Measurements from ENCODE around the gene FAIM2. TPM values are rescaled to one million over a fixed set of nuclear protein-coding genes. Genes with fewer than 3 reads are reported as not detected.

FAIM2 gene
- total and polyA plus RNA-seq, 9 of the 15 experiments (the other 6 are each of a cell fraction or from before 2014, with no cell fraction given): 0.01 to 0.10 TPM; not detected in 7

DNA sequence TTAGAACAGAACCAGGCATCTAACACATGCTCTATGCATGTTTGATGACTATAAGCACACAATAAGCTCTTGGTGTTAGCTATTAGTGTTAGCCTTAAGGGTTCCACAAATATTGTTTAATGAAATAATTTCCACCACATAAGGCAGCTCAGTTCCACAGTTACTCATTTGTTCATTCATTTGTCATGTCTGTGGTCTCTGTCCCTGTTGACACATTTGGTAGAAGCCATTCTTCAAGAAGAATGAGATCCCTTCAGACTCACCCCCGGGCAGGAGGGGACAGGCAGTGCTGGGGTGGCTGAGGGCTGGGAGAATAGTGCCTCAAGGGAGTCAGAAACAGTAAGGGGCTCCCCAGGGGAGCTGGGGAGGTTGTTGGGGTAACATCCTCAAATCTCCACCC is 3.7 kb upstream of the FAIM2 start (continued):
- TF ChIP-seq, protein P1, sequence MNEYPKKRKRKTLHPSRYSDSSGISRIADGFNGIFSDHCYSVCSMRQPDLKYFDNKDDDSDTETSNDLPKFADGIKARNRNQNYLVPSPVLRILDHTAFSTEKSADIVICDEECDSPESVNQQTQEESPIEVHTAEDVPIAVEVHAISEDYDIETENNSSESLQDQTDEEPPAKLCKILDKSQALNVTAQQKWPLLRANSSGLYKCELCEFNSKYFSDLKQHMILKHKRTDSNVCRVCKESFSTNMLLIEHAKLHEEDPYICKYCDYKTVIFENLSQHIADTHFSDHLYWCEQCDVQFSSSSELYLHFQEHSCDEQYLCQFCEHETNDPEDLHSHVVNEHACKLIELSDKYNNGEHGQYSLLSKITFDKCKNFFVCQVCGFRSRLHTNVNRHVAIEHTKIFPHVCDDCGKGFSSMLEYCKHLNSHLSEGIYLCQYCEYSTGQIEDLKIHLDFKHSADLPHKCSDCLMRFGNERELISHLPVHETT (CRISPR knock-in tag; conservative IDR thresholded peaks at IDR 0.05 in 1 of 2, IDR thresholded peaks at IDR 0.05 in 1 of 2): no peak
- TF ChIP-seq, protein P2, sequence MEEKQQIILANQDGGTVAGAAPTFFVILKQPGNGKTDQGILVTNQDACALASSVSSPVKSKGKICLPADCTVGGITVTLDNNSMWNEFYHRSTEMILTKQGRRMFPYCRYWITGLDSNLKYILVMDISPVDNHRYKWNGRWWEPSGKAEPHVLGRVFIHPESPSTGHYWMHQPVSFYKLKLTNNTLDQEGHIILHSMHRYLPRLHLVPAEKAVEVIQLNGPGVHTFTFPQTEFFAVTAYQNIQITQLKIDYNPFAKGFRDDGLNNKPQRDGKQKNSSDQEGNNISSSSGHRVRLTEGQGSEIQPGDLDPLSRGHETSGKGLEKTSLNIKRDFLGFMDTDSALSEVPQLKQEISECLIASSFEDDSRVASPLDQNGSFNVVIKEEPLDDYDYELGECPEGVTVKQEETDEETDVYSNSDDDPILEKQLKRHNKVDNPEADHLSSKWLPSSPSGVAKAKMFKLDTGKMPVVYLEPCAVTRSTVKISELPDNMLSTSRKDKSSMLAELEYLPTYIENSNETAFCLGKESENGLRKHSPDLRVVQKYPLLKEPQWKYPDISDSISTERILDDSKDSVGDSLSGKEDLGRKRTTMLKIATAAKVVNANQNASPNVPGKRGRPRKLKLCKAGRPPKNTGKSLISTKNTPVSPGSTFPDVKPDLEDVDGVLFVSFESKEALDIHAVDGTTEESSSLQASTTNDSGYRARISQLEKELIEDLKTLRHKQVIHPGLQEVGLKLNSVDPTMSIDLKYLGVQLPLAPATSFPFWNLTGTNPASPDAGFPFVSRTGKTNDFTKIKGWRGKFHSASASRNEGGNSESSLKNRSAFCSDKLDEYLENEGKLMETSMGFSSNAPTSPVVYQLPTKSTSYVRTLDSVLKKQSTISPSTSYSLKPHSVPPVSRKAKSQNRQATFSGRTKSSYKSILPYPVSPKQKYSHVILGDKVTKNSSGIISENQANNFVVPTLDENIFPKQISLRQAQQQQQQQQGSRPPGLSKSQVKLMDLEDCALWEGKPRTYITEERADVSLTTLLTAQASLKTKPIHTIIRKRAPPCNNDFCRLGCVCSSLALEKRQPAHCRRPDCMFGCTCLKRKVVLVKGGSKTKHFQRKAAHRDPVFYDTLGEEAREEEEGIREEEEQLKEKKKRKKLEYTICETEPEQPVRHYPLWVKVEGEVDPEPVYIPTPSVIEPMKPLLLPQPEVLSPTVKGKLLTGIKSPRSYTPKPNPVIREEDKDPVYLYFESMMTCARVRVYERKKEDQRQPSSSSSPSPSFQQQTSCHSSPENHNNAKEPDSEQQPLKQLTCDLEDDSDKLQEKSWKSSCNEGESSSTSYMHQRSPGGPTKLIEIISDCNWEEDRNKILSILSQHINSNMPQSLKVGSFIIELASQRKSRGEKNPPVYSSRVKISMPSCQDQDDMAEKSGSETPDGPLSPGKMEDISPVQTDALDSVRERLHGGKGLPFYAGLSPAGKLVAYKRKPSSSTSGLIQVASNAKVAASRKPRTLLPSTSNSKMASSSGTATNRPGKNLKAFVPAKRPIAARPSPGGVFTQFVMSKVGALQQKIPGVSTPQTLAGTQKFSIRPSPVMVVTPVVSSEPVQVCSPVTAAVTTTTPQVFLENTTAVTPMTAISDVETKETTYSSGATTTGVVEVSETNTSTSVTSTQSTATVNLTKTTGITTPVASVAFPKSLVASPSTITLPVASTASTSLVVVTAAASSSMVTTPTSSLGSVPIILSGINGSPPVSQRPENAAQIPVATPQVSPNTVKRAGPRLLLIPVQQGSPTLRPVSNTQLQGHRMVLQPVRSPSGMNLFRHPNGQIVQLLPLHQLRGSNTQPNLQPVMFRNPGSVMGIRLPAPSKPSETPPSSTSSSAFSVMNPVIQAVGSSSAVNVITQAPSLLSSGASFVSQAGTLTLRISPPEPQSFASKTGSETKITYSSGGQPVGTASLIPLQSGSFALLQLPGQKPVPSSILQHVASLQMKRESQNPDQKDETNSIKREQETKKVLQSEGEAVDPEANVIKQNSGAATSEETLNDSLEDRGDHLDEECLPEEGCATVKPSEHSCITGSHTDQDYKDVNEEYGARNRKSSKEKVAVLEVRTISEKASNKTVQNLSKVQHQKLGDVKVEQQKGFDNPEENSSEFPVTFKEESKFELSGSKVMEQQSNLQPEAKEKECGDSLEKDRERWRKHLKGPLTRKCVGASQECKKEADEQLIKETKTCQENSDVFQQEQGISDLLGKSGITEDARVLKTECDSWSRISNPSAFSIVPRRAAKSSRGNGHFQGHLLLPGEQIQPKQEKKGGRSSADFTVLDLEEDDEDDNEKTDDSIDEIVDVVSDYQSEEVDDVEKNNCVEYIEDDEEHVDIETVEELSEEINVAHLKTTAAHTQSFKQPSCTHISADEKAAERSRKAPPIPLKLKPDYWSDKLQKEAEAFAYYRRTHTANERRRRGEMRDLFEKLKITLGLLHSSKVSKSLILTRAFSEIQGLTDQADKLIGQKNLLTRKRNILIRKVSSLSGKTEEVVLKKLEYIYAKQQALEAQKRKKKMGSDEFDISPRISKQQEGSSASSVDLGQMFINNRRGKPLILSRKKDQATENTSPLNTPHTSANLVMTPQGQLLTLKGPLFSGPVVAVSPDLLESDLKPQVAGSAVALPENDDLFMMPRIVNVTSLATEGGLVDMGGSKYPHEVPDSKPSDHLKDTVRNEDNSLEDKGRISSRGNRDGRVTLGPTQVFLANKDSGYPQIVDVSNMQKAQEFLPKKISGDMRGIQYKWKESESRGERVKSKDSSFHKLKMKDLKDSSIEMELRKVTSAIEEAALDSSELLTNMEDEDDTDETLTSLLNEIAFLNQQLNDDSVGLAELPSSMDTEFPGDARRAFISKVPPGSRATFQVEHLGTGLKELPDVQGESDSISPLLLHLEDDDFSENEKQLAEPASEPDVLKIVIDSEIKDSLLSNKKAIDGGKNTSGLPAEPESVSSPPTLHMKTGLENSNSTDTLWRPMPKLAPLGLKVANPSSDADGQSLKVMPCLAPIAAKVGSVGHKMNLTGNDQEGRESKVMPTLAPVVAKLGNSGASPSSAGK (IDR thresholded peaks at IDR 0.05): no peak
